T-helper 1 cell treated with Interleukin-12 subunit alpha and Interleukin-12 subunit beta and Interleukin-4 antibody, amounts not matched to agents 30 ng/mL and 1 ng/mL, for 36 hours (primary cell): ENCODE results near the gene LZTS3. TPM values are rescaled to one million over a fixed set of nuclear protein-coding genes. Genes with fewer than 3 reads are reported as not detected.
"Not testable (repeated sequence)": the region's sequence is repeated elsewhere in the genome, so short reads cannot be mapped to it uniquely, and the experiment has no call there.

Source experiments
- intact Hi-C: fragments of 100-400 bp; cut with micrococcal nuclease; formaldehyde crosslinking; loops from one replicate; pipeline ENCODE4 v1.15.1; 2024
- total RNA-seq: library from RNA; stranded (reverse); gene quantifications from 2 replicates; pipeline ENCODE4 v1.2.3, GENCODE V29; 2022

The LZTS3 gene
- total RNA-seq, 1 donor from 2014 or later: 0.69 TPM

DNA sequence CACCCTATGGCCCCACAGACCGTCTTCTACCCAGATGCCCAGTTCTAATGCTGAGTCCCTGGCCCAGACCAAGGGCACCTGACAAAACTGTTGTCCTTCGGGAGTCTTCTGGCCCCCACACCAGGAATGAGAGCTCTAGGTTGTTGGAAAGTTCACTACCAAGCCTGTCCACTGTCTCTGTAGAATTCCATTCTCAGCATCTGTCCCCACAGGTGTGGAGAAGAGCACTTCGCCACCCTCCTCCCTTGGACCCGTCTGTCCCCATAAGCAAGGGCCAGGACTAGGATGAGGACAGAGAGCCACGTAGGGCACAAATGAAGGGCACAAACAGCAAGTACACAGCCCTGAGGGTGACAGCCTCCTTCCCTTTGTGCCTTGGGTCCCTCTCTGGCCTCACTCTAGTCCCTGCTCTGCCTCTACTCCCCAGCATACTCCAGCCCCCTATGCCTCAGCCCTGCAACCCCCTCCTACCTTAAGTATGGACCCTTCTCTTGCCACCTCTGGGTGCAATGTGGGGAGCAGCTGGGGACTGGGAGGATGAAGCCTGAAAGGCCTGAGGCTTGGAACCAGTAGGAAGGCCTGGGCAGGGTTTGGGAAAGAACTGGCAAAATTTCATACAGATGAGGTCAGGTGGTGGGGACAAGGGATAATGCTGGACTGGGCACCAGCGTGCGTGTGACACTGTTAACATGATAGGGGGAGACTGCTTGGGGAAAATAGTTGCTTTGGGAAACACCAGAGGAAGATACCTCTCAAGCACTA, 4.3 kb downstream of the LZTS3 start:
- intact Hi-C loops: no loop called here

DNA sequence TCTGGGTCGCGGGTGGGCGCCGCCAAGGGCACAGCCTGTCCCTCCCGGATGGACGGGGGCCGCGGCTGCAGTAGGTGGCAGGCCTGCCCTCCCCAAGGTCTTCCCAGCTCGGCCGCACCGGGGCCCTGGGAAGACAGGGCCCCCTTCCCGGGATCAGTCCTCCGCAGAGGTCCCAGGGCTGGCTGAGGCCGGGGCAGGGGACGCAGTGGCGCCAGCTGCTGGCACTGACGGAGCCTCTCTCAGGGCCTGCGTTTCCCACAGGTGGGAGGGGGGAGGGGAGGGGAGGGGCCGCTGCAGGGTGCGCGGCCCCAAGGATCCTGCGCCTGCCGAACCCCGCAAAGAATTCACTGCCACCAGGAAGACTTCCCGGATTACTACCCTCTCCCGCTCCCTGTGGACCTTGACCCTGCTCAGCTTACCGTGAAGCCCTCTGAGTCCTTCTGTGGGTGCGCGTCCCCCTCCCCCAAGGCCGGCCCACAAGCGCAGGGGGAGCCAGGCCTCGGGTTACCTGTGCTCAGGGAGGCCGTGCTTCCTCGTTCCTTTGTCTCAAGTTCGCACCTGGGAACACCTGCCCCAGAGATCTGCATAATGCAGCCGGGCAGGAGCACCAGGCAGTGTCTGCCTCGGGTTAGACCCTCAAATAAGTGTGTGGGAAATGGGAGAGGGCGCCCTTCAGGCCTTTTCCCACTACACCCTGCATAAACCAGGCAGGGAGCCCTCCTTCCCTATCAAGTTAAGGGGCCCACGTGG, 5.1 kb downstream of the LZTS3 start:
- intact Hi-C loops: no loop called here

DNA sequence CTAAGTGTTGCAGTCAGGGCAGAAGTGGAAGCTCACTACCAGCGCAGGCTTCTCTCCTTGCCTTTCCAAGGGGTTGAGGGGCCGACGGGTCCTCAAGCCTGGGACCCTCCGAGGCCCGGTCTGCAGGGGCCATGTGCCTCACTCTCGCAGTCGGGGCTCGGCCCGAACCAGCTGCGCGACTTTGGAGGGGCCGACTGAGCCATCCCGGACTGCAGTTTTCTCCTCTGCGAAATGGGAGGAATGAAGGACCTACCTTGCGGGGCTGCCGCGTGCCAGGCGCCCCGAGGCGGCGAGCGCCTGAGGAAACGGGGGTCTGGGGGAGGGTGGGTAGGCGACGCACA, 5.6 kb downstream of the LZTS3 start:
- intact Hi-C loops: no loop called here

DNA sequence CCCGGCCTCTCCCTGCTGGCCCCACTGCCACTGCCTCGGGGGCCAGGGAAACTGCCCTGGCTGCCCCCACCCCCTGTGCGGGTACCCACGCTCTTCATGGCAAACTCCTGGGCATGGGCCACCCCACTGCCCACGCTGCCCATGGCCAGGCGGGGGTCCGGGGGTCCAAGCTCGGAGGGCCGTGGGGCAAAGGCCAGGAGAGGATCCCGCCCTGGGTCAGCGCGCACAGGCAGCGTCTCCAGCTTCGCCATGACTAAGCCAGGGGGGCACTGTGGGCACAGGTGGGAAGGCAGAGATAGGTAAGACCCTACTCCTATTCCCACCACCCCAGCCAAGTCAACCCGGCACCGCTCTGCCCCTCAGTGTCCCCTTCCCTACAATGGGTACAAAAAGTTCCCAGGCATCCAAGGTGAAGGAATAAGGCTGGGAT, 6.4 kb downstream of the LZTS3 start:
- intact Hi-C loops: no loop called here

DNA sequence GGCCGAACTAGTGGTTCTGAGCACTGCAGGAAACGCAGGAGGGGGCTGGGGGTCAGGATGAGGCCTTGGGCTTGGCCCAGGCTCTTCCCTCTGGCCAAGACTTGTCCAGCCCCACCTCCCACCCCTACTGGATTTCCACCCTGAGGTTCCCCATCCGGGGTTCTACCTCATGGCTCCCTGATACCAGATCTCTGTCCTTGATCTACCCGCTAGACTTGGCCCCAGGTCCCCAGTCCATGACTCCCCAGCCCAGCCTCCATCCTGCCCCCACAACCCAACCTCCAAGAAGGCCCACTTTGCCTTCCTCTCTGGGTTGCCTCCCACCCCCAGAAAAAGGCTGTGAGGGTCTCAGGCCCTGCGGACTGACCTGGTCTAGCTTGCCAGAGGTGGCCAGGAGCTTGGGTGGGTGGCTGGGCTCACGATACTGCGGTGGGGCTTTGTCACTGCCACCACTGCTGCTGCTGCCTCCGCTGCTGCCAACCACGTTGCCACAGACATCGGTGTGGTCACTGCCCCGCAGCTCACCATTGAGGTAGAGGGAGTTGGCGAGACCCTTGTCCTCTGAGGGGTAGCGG, 6.9 kb downstream of the LZTS3 start:
- intact Hi-C loops: no loop called here

DNA sequence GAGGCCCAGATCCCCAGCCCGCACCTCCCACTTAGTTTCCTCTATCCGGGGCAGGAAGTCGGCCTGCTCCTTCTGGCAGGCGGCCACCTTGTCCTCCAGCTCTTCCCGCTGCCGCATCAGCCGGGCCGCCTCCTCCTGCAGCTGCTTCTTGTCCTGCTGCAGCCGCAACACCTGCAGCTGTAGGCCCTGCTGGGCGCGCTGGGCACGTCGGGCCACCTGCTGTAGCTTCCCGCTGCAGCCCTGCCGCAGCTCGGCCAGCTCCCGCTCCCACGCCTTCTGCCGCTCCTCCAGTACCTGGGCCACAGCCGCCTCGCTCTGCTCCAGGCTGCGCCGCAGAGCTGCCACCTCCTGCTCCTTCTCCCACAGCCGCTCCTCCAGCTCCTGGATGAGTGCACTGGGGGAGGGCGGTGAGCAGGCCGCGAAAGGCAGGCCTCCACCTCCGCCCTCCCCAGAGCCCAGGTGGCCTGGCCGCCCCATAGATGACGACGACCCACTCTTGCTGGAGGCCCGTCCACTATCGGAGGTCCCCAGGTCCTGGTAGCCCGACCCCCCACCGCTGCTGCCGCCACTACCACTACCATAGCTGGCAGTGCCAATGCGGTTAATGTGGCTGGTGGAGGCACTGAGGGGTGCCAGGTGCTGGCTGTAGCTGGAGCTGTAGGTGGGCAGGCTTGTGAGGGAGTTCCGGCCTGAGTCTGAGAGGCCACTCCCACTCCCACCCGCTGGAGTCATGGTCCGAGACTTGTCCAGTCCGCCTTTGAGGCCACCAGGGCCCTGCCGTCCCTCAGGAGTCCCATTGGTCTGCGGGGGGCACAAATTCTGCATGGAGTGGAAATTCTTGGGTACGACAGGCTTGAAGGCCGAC, 7.6 kb downstream of the LZTS3 start:
- intact Hi-C loops: no loop called here

DNA sequence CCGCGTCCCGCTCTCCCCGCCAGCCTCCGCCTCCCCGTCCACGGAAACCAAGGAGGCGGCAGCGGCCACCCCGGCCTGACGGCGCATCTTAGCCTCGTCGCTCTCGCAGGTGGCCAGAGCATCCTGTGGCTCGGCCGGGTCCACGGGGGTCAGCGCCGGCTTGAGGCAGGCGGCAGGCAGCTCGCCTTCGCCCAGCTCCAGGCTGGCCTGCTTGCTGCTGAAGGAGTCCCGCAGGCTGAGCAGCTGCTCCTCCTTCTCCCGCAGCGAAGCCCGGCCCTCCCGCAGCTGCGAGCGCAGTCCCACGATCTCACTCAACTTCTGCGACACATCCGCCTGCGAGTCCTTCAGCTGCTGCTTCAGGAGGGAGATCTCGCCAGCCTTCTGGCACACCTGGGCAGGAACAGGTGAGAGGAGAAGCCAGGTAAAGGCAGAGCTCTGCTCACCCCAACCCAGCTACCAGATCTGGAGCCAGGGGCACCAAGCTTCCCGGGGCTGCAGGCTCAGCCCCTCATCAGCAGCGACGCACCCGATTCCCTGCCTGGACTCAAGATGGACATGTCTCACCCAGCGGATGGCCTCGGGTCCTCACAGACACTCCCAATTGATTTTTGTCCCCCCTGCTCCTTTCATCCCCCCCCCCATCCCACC, 8.5 kb downstream of the LZTS3 start:
- intact Hi-C loops: no loop called here

DNA sequence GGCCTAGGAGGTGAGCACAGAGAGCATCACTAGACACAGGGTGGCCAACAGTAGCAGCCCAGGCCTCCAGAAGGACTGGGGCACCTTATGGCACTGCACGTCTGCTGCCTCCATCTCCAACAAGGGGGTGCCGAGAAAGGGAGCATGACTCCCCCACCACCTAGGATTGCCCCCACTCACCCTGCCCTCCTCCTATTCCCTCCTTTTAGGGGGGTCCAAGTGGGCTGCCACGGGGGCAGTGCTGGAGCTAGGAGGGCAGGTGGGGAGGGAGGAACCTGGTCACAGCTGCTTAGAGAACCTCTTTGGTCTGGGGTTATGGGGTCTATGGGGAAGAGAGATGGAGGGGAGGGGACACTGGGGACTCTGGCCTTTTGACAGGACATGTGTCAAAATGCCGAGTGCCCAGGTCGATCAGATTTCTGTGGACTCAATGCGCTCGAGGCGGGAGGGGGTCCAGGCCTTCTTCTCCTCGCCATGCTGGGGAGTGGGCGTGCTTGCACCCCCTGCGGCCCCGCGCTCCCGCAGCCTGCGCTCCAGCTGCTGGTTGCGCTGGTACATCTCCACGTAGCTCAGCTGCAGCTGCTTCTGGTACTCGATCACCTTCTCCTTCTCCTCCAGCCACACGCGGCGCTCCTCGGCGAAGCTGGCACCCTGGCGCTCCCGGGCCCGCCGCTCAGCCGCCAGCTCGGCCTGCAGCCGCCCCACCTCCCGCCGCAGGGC, 9.1 kb downstream of the LZTS3 start:
- intact Hi-C loops: no loop called here

DNA sequence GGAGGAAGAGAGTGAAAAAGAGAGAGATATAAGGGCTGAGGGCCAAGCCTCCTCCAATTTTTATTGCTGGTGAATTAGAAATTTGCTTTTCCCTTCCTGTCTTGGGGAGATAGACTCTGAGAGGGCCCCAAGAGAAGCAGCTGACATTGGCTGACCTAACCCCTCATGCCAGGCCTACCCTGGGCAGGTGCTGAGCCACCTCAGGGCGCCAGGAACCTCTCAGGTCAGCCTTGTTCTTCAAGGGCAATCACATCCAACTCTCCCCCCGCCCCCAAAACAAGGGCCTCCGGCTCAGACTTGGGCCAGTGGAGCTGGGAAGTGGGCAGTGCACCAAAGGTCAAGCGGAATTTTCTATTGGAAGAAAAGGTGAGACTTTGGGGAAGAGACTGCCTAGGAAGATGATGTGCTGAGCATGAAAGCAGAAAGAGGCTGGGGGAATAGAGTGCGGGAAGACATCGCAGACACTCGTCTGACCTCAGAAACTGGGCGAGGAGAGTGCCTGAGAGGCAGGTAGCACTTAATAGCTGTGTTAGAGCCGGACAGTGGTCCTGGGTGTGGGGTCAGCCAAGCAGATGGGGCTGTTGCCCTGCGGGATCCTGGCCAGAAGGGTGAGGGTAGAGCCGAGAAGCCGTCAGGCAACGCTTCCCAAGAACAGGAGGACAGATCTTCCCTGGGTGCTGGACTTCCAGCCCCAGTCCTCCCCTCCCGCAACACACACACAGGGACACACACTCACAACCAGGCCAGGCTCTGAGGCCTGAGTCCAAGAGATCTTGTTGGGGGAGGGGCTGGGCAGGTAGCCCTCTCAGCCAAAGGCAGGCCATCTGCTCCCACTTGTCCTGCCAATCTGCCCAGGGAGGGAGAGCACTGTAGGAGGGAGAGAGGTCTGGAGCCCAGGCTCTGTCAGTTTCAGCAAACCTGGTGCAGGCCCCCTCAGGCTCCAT, 10.0 kb downstream of the LZTS3 start:
- intact Hi-C loops: no loop called here

DNA sequence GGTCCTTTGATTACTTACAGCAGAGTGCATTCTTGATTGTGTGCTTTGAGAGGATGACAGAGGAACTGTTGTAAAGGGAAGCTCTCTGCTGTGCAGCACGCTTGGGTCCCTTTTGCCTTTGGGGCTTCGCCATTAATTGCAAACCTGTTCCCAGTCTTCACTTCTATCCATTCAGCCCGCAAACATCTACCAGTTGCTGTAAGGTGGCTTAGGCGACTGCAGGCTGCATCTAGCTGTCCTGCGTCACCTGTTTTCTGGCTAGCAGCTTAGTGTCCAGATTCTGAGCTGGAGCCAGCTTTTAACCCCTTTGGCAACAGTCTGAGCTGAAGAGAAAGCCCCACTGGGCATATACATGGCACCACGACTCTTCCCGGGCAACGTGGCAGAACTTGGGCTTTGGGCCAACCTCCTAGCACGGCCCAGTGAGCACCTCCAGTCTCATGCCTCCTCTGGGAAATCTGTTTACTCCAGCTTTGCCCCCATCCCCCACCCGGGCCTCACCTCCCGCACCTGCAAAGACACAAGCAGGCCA, 11.2 kb downstream of the LZTS3 start:
- intact Hi-C loops: no loop called here

DNA sequence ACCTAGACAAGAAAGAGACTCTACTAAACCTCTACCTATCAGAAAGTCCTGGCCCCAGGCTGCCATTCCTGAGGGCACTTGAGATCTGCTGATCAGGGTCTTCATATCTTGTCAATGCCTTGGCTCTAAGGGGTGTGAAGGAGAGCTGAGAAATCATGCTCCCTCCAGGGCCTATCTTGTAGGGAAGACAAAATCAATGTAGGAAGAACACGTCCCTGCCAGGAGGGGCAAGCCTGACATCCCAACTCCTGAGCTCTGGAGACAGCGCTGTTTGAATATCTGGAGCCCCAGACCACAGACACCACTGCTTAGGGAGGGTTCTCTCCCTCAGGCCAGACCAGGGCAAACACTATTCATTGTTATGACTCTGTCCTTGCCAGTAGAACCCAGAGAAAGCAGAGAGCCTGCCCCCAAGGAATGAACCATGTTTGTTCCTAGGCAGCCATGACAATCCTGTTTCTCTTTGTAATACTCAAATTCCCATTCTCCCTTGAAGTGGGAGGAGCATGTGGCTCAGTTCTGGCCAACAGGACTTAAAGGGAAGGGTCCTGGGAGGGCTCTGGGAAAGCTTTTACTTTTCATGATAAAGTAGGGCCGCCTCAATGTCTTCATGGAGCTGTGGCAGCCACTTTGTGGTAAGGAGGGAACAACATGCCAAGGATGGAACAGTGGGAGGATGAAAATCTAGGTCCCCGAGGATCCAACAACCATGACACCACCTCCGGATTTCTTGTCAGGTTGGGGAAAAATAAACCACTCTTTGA, 11.9 kb downstream of the LZTS3 start:
- intact Hi-C loops: no loop called here

DNA sequence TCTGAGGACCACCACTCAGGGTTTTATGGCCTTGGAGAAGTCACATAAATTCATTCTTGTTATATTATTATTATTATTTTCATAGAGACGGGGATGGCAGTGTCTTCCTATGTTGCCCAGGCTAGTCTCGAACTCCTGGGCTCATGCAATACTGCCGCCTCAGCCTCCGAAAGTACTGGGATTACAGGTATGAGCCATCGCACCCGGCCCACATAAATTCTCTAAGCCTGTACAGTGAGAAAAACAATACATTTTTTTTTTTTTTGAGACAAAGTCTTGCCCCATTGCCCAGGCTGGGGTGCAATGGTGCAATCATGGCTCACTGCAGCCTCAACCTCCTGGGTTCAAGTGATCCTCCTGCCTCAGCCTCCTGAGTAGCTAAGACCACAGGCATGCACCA, 12.9 kb downstream of the LZTS3 start:
- intact Hi-C loops: no loop called here

DNA sequence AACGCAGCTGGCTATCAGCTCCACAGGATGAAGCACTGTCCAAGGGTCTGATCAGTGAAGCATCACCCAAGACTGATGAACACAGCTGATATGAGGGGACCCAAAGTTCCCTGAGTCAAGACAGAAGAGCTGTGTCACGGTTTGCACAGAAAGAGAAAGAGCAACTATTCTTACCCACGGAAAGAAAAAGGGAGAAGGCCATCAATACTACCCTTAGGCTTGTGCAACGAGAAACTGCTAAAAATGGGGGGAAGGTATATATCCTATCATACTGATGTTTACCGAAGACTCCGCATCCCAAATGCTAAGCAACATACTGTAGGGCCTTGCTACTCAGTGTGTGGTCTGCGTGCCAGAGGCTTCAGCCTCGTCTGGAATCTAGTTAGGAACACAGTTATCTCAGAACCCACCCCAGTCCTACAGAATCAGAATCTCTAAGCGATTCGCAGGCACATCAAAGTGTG, 14.3 kb downstream of the LZTS3 start:
- intact Hi-C loops: loop anchor here (1.0 to 5.0 kb wide), 3 partner anchors 14 to 172 kb away; partner anchors contain the start of gene LZTS3

DNA sequence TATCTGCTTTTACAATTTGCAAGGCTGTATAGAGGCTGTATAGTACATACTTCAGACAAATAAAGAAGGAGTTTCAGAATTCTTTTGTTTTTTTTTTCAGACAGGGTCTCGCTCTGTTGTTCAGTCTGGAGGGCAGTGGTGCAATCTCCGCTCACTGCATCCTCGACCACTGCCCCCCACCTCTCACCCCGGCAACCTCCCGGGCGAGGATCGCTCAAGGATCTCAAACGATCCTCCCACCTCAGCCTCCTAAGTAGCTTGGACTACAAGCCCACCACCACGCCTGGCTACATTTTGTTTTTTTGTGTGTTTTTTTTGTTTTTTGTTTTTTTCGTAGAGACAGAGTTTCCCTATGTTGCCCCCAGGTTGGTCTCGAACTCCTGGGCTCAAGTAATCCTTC, 15.5 kb downstream of the LZTS3 start:
- intact Hi-C loops: loop anchor here (1.0 to 5.0 kb wide), 8 partner anchors 35 to 250 kb away; partner anchors contain the start of genes DDRGK1, ITPA and MRPS26

DNA sequence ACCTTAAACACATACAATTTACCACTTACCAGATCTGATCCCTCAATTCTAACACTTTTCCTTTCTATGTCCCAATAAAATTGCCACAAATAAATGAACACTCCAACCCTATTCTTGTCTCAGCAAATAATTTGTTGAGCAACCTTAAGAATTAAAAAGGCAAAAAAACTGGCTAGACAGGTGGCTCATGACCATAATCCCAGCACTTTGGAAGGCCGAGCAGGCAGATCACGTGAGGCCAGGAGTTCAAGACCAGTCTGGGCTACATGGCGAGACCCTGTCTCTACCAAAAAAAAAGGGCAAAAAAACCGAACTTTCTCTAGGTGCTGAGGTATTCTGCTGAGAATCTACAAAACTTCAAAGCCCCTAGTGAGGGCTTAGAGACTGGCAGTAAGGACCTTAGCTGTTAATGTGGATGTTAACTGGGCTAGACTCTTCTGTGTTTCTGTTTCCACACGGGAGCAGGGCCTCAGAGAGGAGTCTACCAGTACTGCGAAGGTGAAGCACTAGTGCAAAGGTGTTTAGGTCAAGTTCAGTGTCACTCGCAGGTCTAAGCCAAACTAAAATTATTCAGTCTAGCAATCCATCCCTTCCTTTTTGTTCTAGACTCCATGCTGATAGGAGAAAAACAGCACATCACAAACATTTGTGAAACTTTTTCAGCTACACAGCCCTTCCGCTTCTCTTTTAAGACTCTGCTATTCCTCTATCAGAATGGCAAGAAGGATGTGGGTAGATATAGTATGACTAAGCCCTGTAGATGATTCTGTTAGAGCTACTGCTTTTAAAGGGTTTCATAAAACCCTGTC, 16.3 kb downstream of the LZTS3 start:
- intact Hi-C loops: loop anchor here (1.0 to 5.0 kb wide), 7 partner anchors 34 to 251 kb away; partner anchors contain the start of genes DDRGK1, ITPA and MRPS26

DNA sequence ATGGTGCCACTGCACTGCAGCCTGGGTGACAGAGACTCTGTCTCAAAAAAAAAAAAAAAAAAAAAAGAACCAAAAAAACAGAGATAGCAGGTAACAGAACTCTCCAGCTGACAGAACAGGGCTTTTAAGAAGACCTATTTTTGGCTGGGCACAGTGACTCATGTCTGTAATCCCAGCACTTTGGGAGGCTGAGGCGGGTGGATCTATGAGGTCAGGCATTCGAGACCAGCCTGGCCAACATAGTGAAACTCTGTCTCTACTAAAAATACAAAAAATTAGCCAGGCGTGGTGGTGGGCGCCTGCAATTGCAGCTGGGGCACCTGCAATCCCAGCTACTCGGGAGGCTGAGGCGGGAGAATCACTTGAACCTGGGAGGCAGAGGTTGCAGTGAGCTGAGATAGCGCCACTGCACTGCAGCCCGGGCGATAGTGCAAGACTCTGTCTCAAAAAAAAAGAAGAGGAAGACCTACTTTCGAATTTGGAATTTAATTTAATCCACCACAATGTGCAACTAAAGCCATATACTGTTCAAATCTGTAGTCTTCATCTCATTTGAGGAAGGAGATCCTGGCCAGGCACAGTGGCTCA, 21.2 kb downstream of the LZTS3 start:
- intact Hi-C loops: not testable (repeated sequence)

DNA sequence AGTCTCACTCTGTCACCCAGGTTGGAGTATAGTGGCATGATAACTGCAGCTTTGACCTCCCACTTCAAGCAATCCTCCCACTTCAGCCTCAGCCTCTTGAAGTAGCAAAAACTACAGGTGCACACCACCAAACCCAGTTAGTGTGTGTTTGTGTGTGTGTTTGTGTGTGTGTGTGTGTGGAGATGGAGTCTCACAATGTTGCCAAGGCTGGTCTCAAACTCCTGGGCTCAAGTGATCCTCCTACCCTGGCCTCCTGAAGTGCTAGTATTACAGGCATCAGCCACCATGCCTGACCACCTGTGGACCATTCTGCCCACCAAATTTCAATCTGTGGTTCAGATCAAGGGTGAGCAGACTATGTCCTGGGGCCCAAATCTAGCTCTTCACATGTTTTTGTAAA, 22.4 kb downstream of the LZTS3 start:
- intact Hi-C loops: no loop called here
